DOHH2 (cell line): Measurements from ENCODE around the gene SPDYE2B.
"Not testable (repeated sequence)": the region's sequence is repeated elsewhere in the genome, so short reads cannot be mapped to it uniquely, and the experiment has no call there.

ENCODE experiments used
- CTCF ChIP-seq: fragments of 200-600 bp; sonication (generic); IDR thresholded peaks from one replicate; pipeline ENCODE4 v1.5.1; 2014; ENCODE audit warnings: antibody characterized with exemption, mild to moderate bottlenecking, low read depth, low read length; ENCODE audit not compliant: poor library complexity, severe bottlenecking
- EZH2phosphoT487 ChIP-seq: fragments of 200-600 bp; sonication (generic); IDR thresholded peaks from 2 replicates; pipeline ENCODE4 v1.6.1; 2017; ENCODE audit warnings: borderline replicate concordance, mild to moderate bottlenecking, antibody characterized with exemption, low read length, moderate library complexity, mixed read lengths

- not testable (repeated sequence) for TF ChIP-seq CTCF, EZH2phosphoT487
These were observed 34.2 kb upstream of the SPDYE2B start for GRCh38 chr7:102615930-102616329.
